Neural progenitor cell (in vitro differentiated cells): Measurements from ENCODE around the gene GMDS.

Experiments
- EZH2phosphoT487 ChIP-seq: fragments of 200-600 bp; sonication (generic); IDR thresholded peaks from 2 replicates; pipeline ENCODE4 v1.6.1; 2017; ENCODE audit warnings: antibody characterized with exemption
- TF ChIP-seq, protein P1 (sequence below): fragments of 200-600 bp; sonication (generic); IDR thresholded peaks from 2 replicates; pipeline ENCODE4 v1.5.1; 2017; ENCODE audit warnings: antibody characterized with exemption, mild to moderate bottlenecking

DNA sequence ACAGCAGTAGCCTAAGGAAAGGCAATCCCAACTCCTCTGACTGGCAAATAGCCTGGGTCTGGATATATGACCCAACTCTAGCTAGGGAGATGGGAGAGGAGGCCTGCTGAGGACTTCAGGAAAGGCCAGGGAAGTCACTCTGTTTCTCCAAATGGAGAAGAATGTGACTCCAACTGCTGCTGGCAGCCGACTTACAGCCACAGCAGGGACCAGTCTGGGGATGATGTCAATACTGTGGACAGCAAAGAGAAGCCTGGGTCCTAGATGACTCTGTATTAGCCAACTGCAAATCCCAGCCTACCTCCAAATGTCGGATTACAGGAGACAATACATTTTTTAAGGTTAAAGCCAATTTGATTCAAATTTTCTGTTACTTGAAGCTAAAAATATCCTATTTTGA is 403.1 kb downstream of the GMDS start:
- TF ChIP-seq, protein P1, sequence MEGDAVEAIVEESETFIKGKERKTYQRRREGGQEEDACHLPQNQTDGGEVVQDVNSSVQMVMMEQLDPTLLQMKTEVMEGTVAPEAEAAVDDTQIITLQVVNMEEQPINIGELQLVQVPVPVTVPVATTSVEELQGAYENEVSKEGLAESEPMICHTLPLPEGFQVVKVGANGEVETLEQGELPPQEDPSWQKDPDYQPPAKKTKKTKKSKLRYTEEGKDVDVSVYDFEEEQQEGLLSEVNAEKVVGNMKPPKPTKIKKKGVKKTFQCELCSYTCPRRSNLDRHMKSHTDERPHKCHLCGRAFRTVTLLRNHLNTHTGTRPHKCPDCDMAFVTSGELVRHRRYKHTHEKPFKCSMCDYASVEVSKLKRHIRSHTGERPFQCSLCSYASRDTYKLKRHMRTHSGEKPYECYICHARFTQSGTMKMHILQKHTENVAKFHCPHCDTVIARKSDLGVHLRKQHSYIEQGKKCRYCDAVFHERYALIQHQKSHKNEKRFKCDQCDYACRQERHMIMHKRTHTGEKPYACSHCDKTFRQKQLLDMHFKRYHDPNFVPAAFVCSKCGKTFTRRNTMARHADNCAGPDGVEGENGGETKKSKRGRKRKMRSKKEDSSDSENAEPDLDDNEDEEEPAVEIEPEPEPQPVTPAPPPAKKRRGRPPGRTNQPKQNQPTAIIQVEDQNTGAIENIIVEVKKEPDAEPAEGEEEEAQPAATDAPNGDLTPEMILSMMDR: no peak
- no peak for TF ChIP-seq EZH2phosphoT487
